Activated CD4-positive, alpha-beta T cell treated with anti-CD3 and anti-CD28 coated beads for 36 hours (primary cell): ENCODE data around the gene ANKRD40. TPM values are rescaled to one million over a fixed set of nuclear protein-coding genes. Genes with fewer than 3 reads are reported as not detected.

Experiments used
- ATAC-seq: fragments of 200-7000 bp; cut with Tn5 transposase; one replicate; pipeline ENCODE4 v1.10.0; 2021; ENCODE audit warnings: mild to moderate bottlenecking, moderate library complexity
- CTCF ChIA-PET: fragments of 350-600 bp; sonication (Branson Sonifier 250); formaldehyde crosslinking; loops from one replicate; lab custom pipeline; 2021; ENCODE audit warnings: antibody characterized with exemption; lab: Charles Lee
- POLR2A ChIA-PET: fragments of 350-600 bp; sonication (Branson Sonifier 250); formaldehyde crosslinking; loops from one replicate; lab custom pipeline; 2021; ENCODE audit warnings: antibody characterized with exemption, inconsistent platforms; lab: Charles Lee
- DNase-seq: peaks from one replicate; pipeline ENCODE4 v3.0.0-alpha.2; 2020
- H3K27ac Mint-ChIP-seq: one replicate; pipeline ENCODE4 v1.8.0; 2021; ENCODE audit warnings: mixed read lengths
- H3K27me3 Mint-ChIP-seq: one replicate; pipeline ENCODE4 v1.8.0; 2021; ENCODE audit warnings: mixed read lengths
- H3K36me3 Mint-ChIP-seq: one replicate; pipeline ENCODE4 v1.8.0; 2021; ENCODE audit warnings: low read depth, mixed read lengths
- H3K4me1 Mint-ChIP-seq: one replicate; pipeline ENCODE4 v1.8.0; 2021; ENCODE audit warnings: mixed read lengths
- H3K4me3 Mint-ChIP-seq: one replicate; pipeline ENCODE4 v1.8.0; 2021; ENCODE audit warnings: mild to moderate bottlenecking, moderate library complexity, mixed read lengths
- H3K9me3 Mint-ChIP-seq: one replicate; pipeline ENCODE4 v1.8.0; 2021; ENCODE audit warnings: low read depth, mixed read lengths
- intact Hi-C, 2 experiments: fragments of 100-400 bp; cut with DNase I in 1 of 2; cut with micrococcal nuclease in 1 of 2; formaldehyde crosslinking; loops; one replicate each; pipeline versions ENCODE4 v1.14.2 to v1.15.1; 2022 to 2024; cut with DNase I, micrococcal nuclease
- total RNA-seq, 2 experiments: library from RNA; stranded (reverse); gene quantifications; one replicate each; pipeline ENCODE4 v1.2.3, GENCODE V29; 2021

ANKRD40 gene
- total RNA-seq, 2 experiments from 2014 or later = 28.0 to 29.8 TPM

- Mint-ChIP-seq H3K27ac (no peak overlapping the region), H3K4me1 (peaks cover 14% of the 10 kb centered on the region), H3K36me3 (no peaks in the 10 kb centered on the region), H3K9me3 (no peaks in the 10 kb centered on the region), H3K27me3 (no peaks in the 10 kb centered on the region), H3K4me3 (no peak overlapping the region)
- ChIA-PET CTCF (no interaction called here), POLR2A (no interaction called here)
- intact Hi-C loops = no loop called here
- DNase-seq (no peak), ATAC-seq (no peak)
Measured at GRCh38 chr17:50657627-50658026, 50.1 kb downstream of the ANKRD40 start.

DNA sequence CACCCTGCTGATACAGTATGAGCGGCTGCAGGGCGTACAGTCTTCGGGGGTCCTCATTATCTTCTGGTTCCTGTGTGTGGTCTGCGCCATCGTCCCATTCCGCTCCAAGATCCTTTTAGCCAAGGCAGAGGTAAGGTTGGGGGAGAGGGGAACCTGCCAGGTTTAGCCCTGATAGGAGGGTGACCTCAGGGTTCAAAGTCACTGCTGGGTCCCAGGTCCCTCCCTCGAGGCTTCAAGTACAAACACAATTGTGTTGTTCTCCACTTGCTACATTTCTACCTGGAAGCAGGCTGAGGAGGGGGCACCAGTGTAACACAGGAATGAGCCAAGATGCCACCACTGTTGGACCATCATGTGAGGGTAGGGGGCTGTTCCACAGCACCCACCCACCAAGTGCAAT is 50.7 kb downstream of the ANKRD40 start:
- no peaks in the 10 kb centered on the region for H3K36me3 Mint-ChIP-seq
- CTCF ChIA-PET = no interaction called here
- no peak overlapping the region for H3K4me3 Mint-ChIP-seq
- ATAC-seq (no peak), DNase-seq (no peak)
- H3K4me1 Mint-ChIP-seq = peaks cover 12% of the 10 kb centered on the region
- intact Hi-C loops = no loop called here
- H3K27ac Mint-ChIP-seq = no peak overlapping the region
- H3K9me3 Mint-ChIP-seq = peaks cover under 1% of the 10 kb centered on the region
- no peaks in the 10 kb centered on the region for H3K27me3 Mint-ChIP-seq
- POLR2A ChIA-PET = no interaction called here

GRCh38 chr17:50656509-50656908 is 51.2 kb downstream of the ANKRD40 start:
- no peaks in the 10 kb centered on the region for H3K36me3 Mint-ChIP-seq
- CTCF ChIA-PET = no interaction called here
- DNase-seq (no peak), ATAC-seq (no peak)
- H3K9me3 Mint-ChIP-seq = peaks cover 2% of the 10 kb centered on the region
- no peak overlapping the region for H3K4me3 Mint-ChIP-seq
- no peak overlapping the region for H3K27ac Mint-ChIP-seq
- POLR2A ChIA-PET = no interaction called here
- H3K4me1 Mint-ChIP-seq = peaks cover 7% of the 10 kb centered on the region
- no peaks in the 10 kb centered on the region for H3K27me3 Mint-ChIP-seq
- intact Hi-C loops = no loop called here

GRCh38 chr17:50653738-50654137 is 54.0 kb downstream of the ANKRD40 start:
- ATAC-seq (no peak), DNase-seq (no peak)
- Mint-ChIP-seq H3K4me1 (no peaks in the 10 kb centered on the region), H3K9me3 (peaks cover 2% of the 10 kb centered on the region), H3K27me3 (peaks cover 2% of the 10 kb centered on the region), H3K36me3 (no peaks in the 10 kb centered on the region), H3K4me3 (no peak overlapping the region), H3K27ac (no peak overlapping the region)
- intact Hi-C loops = no loop called here
- ChIA-PET CTCF (interaction anchor here (0.7 to 1.6 kb wide), 2 partner anchors 28 to 52 kb away, joined by 3 to 4 read pairs; no protein-coding TSS in a partner anchor), POLR2A (no interaction called here)

DNA sequence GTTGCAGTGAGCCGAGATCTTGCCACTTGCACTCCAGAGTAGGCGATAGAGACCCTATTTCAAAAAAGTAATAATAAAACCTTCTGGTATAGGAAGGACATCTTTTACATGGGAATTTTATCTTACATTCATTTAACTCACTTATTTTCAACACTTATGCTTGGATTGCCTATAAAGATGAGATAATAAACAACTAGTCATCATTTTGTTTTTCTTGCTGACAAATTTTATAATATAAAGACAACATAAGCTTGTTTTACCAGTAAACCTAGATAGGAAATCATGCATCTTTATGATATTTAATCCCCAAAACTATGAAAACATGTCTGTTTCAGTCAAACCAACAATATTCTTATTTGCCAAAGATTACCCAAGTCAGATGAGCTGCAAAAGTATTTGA is 56.1 kb downstream of the ANKRD40 start:
- intact Hi-C loops = no loop called here
- no peak for DNase-seq
- Mint-ChIP-seq H3K27ac (no peak overlapping the region), H3K4me1 (no peaks in the 10 kb centered on the region), H3K27me3 (peaks cover 4% of the 10 kb centered on the region), H3K36me3 (no peaks in the 10 kb centered on the region), H3K9me3 (peaks cover 2% of the 10 kb centered on the region), H3K4me3 (no peak overlapping the region)
- ATAC-seq = no peak
- ChIA-PET POLR2A (interaction anchor here (1.2 kb wide), 1 partner anchor 43 kb away, joined by 3 read pairs; no protein-coding TSS in a partner anchor), CTCF (interaction anchor here (0.7 to 1.5 kb wide), 4 partner anchors 10 to 131 kb away, joined by 3 to 10 read pairs (median 4); no protein-coding TSS in a partner anchor)

DNA sequence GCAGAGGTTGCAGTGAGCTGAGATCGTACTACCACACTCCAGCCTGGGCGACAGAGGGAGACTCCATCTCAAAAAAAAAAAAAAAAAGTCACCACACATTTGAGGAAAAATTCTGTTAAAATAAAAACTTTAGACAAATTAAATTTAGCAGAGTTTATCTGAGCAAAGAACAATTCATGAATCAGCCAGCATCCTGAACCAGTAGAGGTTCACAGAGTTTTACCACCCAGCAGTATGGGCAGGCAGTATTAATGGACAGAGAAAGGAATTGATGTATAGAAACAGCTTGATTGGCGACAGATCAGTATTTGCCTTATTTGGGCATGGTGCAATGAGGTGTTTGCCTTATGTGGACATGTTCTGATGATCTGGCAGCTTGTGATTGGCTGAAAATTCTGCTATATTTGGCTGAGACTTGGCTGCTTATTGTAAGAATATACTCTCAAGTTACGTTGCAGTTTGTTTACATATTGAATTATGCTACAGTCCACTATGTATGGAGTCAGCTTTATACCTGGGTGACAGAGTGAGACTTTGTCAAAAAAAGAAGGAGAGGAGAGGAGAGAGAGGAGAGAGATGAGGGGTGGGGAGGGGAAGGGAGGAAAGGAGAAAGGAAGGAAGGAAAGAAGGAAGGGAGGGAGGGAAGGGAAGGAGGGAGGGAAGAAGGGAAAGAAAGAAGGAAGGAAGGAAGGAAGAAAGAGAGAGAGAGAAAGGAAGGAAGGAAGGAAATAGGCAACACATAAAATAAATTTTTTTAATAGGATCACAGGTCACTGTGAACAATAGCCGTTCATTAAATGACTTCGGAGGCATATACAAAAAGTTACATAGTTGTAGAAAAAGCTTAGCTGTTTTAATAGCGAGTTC is 58.4 kb downstream of the ANKRD40 start:
- ATAC-seq (no peak), DNase-seq (no peak)
- no peak overlapping the region for H3K27ac Mint-ChIP-seq
- ChIA-PET POLR2A (interaction anchor here (0.7 kb wide), 1 partner anchor 23 kb away, joined by 6 read pairs; no protein-coding TSS in a partner anchor), CTCF (interaction anchor here (0.6 to 1.1 kb wide), 5 partner anchors 11 to 318 kb away, joined by 3 to 4 read pairs (median 3); no protein-coding TSS in a partner anchor)
- no peak overlapping the region for H3K4me3 Mint-ChIP-seq
- intact Hi-C loops = no loop called here
- H3K9me3 Mint-ChIP-seq = peaks cover 2% of the 10 kb centered on the region
- H3K36me3 Mint-ChIP-seq = no peaks in the 10 kb centered on the region
- no peaks in the 10 kb centered on the region for H3K4me1 Mint-ChIP-seq
- H3K27me3 Mint-ChIP-seq = peaks cover 8% of the 10 kb centered on the region

DNA sequence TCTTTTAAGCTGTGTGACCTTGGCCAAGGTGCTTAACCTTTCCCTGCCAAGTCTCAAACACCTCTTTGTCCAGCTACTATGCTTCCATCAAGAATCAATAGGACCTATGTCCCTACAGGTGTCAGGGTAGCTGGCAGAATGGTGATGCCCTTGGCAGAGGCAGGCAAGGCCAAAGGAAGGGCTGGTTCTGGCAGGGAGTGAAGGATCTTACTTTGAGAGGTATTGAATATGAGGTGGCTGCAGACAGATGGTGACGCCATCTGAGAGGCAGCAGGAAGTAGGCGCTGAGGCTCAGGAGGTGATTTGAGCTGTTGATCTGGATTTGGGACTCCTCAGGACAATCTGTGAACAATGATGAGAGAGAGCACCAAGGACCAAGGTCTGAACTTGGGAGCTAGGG is 60.5 kb downstream of the ANKRD40 start:
- intact Hi-C loops = no loop called here
- Mint-ChIP-seq H3K4me3 (no peak overlapping the region), H3K27me3 (peaks cover 8% of the 10 kb centered on the region), H3K4me1 (no peaks in the 10 kb centered on the region), H3K27ac (no peak overlapping the region), H3K36me3 (no peaks in the 10 kb centered on the region), H3K9me3 (peaks cover 2% of the 10 kb centered on the region)
- POLR2A ChIA-PET = no interaction called here
- CTCF ChIA-PET = interaction anchor here (1.4 to 2.0 kb wide), 2 partner anchors 17 to 19 kb away, joined by 5 to 6 read pairs; no protein-coding TSS in a partner anchor
- no peak for ATAC-seq
- no peak for DNase-seq

- peaks cover 8% of the 10 kb centered on the region for H3K27me3 Mint-ChIP-seq
- POLR2A ChIA-PET = no interaction called here
- DNase-seq (no peak), ATAC-seq (no peak)
- no peaks in the 10 kb centered on the region for H3K4me1 Mint-ChIP-seq
- H3K36me3 Mint-ChIP-seq = no peaks in the 10 kb centered on the region
- CTCF ChIA-PET = interaction anchor here (0.5 to 2.0 kb wide), 6 partner anchors 16 to 131 kb away, joined by 3 to 6 read pairs (median 4); no protein-coding TSS in a partner anchor
- intact Hi-C loops = no loop called here
- no peak overlapping the region for H3K4me3 Mint-ChIP-seq
- no peaks in the 10 kb centered on the region for H3K9me3 Mint-ChIP-seq
- no peak overlapping the region for H3K27ac Mint-ChIP-seq
Measured at GRCh38 chr17:50645748-50646682, 61.7 kb downstream of the ANKRD40 start.

Other genes with a start within 250 kb of the ANKRD40 start
- not detected for gene CHAD, start 239.0 kb downstream of the ANKRD40 start, total RNA-seq
- 10 to 100 TPM; 21.5 to 29.0 TPM for gene RSAD1, start 229.1 kb downstream of the ANKRD40 start, total RNA-seq
- gene MYCBPAP, start 199.5 kb downstream of the ANKRD40 start, total RNA-seq = 1 to 10 TPM; 1.4 to 1.8 TPM
- gene EPN3, start 175.2 kb downstream of the ANKRD40 start, total RNA-seq = not detected
- 10 to 100 TPM in 1 of 2 experiments, 1 to 10 TPM in 1; 9.0 to 10.7 TPM for gene SPATA20, start 160.7 kb downstream of the ANKRD40 start, total RNA-seq
- gene CACNA1G, start 147.2 kb downstream of the ANKRD40 start, total RNA-seq = not detected
- gene ABCC3, start 73.0 kb downstream of the ANKRD40 start, total RNA-seq = not detected
- gene LUC7L3, start 11.7 kb upstream of the ANKRD40 start, total RNA-seq = 100 to 1,000 TPM; 112 to 120 TPM
- not detected for gene ANKRD40CL, start 59.6 kb upstream of the ANKRD40 start, total RNA-seq
- gene WFIKKN2, start 127.7 kb upstream of the ANKRD40 start, total RNA-seq = not detected
- gene TOB1, start 158.4 kb upstream of the ANKRD40 start, total RNA-seq = 10 to 100 TPM; 31.3 to 43.0 TPM